Neural cell (in vitro differentiated cells): ENCODE results near the gene METTL3. TPM values are rescaled to one million over a fixed set of nuclear protein-coding genes. Genes with fewer than 3 reads are reported as not detected.

Experiments used
- H2AFZ ChIP-seq: fragments of 200-600, 300-800 bp; sonication (generic), shearing (Covaris generic); 2 replicates; pipeline ENCODE4 v1.6.0; 2014; ENCODE audit warnings: low read depth, mild to moderate bottlenecking, antibody characterized with exemption, low read length, moderate library complexity
- H3F3A ChIP-seq: fragments of 200-600 bp; shearing (Covaris generic); 2 replicates; pipeline ENCODE4 v1.6.1; 2016; ENCODE audit warnings: mild to moderate bottlenecking, moderate library complexity, mixed read lengths, antibody characterized with exemption, low read length; ENCODE audit not compliant: insufficient read depth, poor library complexity, severe bottlenecking
- H3K27ac ChIP-seq: fragments of 200-600, 300-800 bp; sonication (generic), shearing (Covaris generic); 2 replicates; pipeline ENCODE4 v1.5.1; 2014; ENCODE audit warnings: mild to moderate bottlenecking, low read length, moderate library complexity
- H3K27me3 ChIP-seq: fragments of 300-800, 200-600 bp; sonication (generic), shearing (Covaris generic); 2 replicates; pipeline ENCODE4 v1.6.0; 2014; ENCODE audit warnings: mild to moderate bottlenecking, low read depth, low read length, moderate library complexity; ENCODE audit not compliant: insufficient read depth
- H3K36me3 ChIP-seq: fragments of 300-800, 200-600 bp; sonication (generic), shearing (Covaris generic); 2 replicates; pipeline ENCODE4 v1.5.1; 2014; ENCODE audit warnings: mild to moderate bottlenecking, antibody characterized with exemption, low read length, moderate library complexity; ENCODE audit not compliant: insufficient read depth
- H3K4me2 ChIP-seq: fragments of 300-800, 200-600 bp; sonication (generic), shearing (Covaris generic); 2 replicates; pipeline ENCODE4 v1.6.0; 2014; ENCODE audit warnings: mild to moderate bottlenecking, low read length
- H3K4me3 ChIP-seq: fragments of 300-800, 200-600 bp; sonication (generic), shearing (Covaris generic); 2 replicates; pipeline ENCODE4 v1.5.1; 2014; ENCODE audit warnings: mild to moderate bottlenecking, low read length, moderate library complexity
- H3K79me2 ChIP-seq: fragments of 200-600 bp; shearing (Covaris generic); replicated peaks from 2 replicates; pipeline ENCODE4 v1.6.0; 2014; ENCODE audit warnings: mild to moderate bottlenecking, low read length, moderate library complexity; ENCODE audit not compliant: insufficient read depth
- H3K9ac ChIP-seq: fragments of 300-800, 200-600 bp; sonication (generic), shearing (Covaris generic); 2 replicates; pipeline ENCODE4 v1.6.1; 2016; ENCODE audit warnings: mild to moderate bottlenecking, low read length, mixed read lengths
- H3K9me2 ChIP-seq: fragments of 200-600 bp; shearing (Covaris generic); 2 replicates; pipeline ENCODE4 v1.6.1; 2016; ENCODE audit warnings: mild to moderate bottlenecking, low read length, mixed read lengths; ENCODE audit not compliant: insufficient read depth
- H3K9me3 ChIP-seq: fragments of 200-600, 300-800 bp; sonication (generic), shearing (Covaris generic); 2 replicates; pipeline ENCODE4 v1.6.1; 2016; ENCODE audit warnings: mild to moderate bottlenecking, mixed run types, low read length, moderate library complexity, mixed read lengths
- H4K20me1 ChIP-seq: fragments of 200-600 bp; shearing (Covaris generic); 2 replicates; pipeline ENCODE4 v1.6.1; 2016; ENCODE audit warnings: mild to moderate bottlenecking, mixed run types; ENCODE audit not compliant: insufficient read depth
- CTCF ChIP-seq: fragments of 450-650 bp; IDR thresholded peaks from 2 replicates; pipeline ENCODE4 v1.5.1; 2014; ENCODE audit warnings: antibody characterized with exemption, mild to moderate bottlenecking, moderate library complexity; ENCODE audit not compliant: poor library complexity, severe bottlenecking
- EP300 ChIP-seq: fragments of 450-650 bp; conservative IDR thresholded peaks from 2 replicates; pipeline ENCODE4 v1.6.1; 2014; ENCODE audit warnings: antibody characterized with exemption, mild to moderate bottlenecking, moderate library complexity; ENCODE audit not compliant: poor library complexity, severe bottlenecking
- EZH2 ChIP-seq: fragments of 200-600, 300-800 bp; shearing (Covaris generic), sonication (generic); IDR thresholded peaks from 2 replicates; pipeline ENCODE4 v1.6.1; 2014; ENCODE audit warnings: antibody characterized with exemption, low read length, borderline replicate concordance, mild to moderate bottlenecking; ENCODE audit not compliant: insufficient read depth, poor library complexity, severe bottlenecking
- MXI1 ChIP-seq: fragments of 450-650 bp; conservative IDR thresholded peaks from 2 replicates; pipeline ENCODE4 v1.6.1; 2014; ENCODE audit warnings: antibody characterized with exemption, mild to moderate bottlenecking; ENCODE audit not compliant: poor library complexity, severe bottlenecking
- POLR2AphosphoS5 ChIP-seq: IDR thresholded peaks from 2 replicates; pipeline ENCODE4 v1.6.1; 2012
- RAD21 ChIP-seq: fragments of 450-650 bp; conservative IDR thresholded peaks from 2 replicates; pipeline ENCODE4 v1.6.1; 2014; ENCODE audit warnings: antibody characterized with exemption, mild to moderate bottlenecking, moderate library complexity
- SMC3 ChIP-seq: fragments of 450-650 bp; conservative IDR thresholded peaks from 2 replicates; pipeline ENCODE4 v1.6.1; 2014; ENCODE audit warnings: antibody characterized with exemption, mild to moderate bottlenecking, moderate library complexity; ENCODE audit not compliant: poor library complexity
- TAF1 ChIP-seq: IDR thresholded peaks from 2 replicates; pipeline ENCODE4 v1.6.1; 2012; ENCODE audit warnings: low read depth
- polyA plus RNA-seq: library from polyadenylated mRNA; depleted of rRNA; stranded (reverse); fragments of >200 nt; gene quantifications from 2 replicates; pipeline ENCODE4 v1.2.3, GENCODE V29; 2014
- TF ChIP-seq, protein P1 (sequence below): IDR thresholded peaks from 2 replicates; pipeline ENCODE4 v1.6.1; 2012; ENCODE audit warnings: borderline replicate concordance

METTL3 gene
- polyA plus RNA-seq, 1 donor from 2014 or later: 262 TPM

DNA sequence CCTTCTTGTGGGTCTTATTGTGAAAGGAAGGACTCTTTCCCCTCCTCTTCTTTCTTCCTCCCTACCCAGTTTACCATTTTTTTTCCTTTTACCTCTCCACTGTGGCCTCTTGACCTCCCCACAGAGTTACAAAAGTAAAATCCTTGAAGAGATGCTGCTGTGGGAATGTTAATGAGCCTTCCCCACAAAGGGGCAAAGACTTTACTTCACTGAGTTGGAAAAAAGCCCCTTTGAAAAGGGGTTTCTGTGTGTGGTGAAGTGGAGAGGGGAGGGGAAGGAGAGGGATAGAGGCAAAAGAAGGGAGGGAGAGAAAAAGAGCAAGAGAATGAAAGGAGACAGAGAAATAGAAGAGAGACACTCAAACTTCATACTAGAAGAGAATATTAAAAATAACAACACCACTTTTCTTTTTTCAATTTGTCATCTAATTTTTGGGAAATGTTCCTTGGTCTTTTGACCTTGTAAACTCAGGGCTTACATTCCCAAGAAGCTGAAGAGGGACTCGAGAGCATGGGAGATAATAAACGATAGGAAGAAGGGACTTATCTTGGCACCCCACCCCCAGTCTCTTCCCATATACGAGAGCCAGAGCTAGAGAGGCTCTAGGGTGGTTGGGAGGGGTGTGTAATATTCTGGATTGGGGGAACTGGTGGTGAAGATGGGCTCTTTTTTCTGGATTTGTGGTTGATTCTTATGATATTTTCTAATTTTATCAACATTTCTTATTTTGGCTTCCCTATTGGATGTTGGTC, 28.2 kb upstream of the METTL3 start:
- no peak overlapping the region for H3K4me3 ChIP-seq
- TF ChIP-seq TAF1 (no peak), EP300 (no peak), SMC3 (no peak), CTCF (no peak), EZH2 (no peak), RAD21 (no peak), POLR2AphosphoS5 (no peak), MXI1 (no peak)
- TF ChIP-seq, protein P1, sequence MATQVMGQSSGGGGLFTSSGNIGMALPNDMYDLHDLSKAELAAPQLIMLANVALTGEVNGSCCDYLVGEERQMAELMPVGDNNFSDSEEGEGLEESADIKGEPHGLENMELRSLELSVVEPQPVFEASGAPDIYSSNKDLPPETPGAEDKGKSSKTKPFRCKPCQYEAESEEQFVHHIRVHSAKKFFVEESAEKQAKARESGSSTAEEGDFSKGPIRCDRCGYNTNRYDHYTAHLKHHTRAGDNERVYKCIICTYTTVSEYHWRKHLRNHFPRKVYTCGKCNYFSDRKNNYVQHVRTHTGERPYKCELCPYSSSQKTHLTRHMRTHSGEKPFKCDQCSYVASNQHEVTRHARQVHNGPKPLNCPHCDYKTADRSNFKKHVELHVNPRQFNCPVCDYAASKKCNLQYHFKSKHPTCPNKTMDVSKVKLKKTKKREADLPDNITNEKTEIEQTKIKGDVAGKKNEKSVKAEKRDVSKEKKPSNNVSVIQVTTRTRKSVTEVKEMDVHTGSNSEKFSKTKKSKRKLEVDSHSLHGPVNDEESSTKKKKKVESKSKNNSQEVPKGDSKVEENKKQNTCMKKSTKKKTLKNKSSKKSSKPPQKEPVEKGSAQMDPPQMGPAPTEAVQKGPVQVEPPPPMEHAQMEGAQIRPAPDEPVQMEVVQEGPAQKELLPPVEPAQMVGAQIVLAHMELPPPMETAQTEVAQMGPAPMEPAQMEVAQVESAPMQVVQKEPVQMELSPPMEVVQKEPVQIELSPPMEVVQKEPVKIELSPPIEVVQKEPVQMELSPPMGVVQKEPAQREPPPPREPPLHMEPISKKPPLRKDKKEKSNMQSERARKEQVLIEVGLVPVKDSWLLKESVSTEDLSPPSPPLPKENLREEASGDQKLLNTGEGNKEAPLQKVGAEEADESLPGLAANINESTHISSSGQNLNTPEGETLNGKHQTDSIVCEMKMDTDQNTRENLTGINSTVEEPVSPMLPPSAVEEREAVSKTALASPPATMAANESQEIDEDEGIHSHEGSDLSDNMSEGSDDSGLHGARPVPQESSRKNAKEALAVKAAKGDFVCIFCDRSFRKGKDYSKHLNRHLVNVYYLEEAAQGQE: no peak
- no peaks in the 10 kb centered on the region for H3F3A ChIP-seq
- H3K27me3 ChIP-seq: no peaks in the 10 kb centered on the region
- H3K27ac ChIP-seq: no peak overlapping the region
- H3K9me3 ChIP-seq: no peaks in the 10 kb centered on the region
- no peaks in the 10 kb centered on the region for H3K9me2 ChIP-seq
- no peak overlapping the region for H2AFZ ChIP-seq
- H3K36me3 ChIP-seq: no peaks in the 10 kb centered on the region
- no peaks in the 10 kb centered on the region for H4K20me1 ChIP-seq
- no peak overlapping the region for H3K9ac ChIP-seq
- peaks cover 31% of the 10 kb centered on the region for H3K79me2 ChIP-seq
- H3K4me2 ChIP-seq: no peak overlapping the region

DNA sequence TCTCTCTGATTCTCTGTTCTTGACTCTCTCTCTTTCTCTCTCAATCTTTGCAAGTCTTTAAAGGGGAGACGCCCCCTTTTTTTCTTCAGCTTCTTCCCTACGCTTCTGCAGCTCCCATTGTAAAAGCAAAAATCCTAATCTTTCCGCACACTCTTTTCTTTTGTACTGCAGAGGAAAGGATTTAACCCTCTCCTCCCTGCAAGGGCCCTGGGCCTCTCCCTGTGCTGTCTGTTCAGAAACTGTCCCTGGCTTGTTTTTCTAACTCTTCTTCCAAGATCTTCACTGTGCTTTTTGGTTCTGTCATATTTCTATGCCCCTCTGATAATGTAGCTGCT, 25.9 kb upstream of the METTL3 start:
- peak overlapping the region; percentile 74 for H3K4me3 ChIP-seq
- no peaks in the 10 kb centered on the region for H4K20me1 ChIP-seq
- no peaks in the 10 kb centered on the region for H3K9me2 ChIP-seq
- no peaks in the 10 kb centered on the region for H3K9me3 ChIP-seq
- peak overlapping the region; percentile 84 for H3K4me2 ChIP-seq
- no peaks in the 10 kb centered on the region for H3F3A ChIP-seq
- H3K27ac ChIP-seq: no peak overlapping the region
- peak overlapping the region; percentile 41 for H2AFZ ChIP-seq
- H3K9ac ChIP-seq: peak overlapping the region; percentile 62
- TF ChIP-seq TAF1 (no peak), RAD21 (no peak), CTCF (no peak), MXI1 (no peak), SMC3 (no peak), EZH2 (no peak), POLR2AphosphoS5 (no peak), EP300 (no peak)
- TF ChIP-seq, protein P1: no peak
- peaks cover 51% of the 10 kb centered on the region for H3K79me2 ChIP-seq
- no peaks in the 10 kb centered on the region for H3K36me3 ChIP-seq
- H3K27me3 ChIP-seq: no peaks in the 10 kb centered on the region
